Activated CD4-positive, alpha-beta T cell treated with anti-CD3 and anti-CD28 coated beads, Interleukin-10, Interleukin-2, amounts not matched to agents 100 ng/mL and 50 ng/mL, durations not matched to agents 16 hours and 8 hours (primary cell): ENCODE measurements around the gene PPIA.
"Not testable (repeated sequence)": the region's sequence is repeated elsewhere in the genome, so short reads cannot be mapped to it uniquely, and the experiment has no call there.

Experiments used
- DNase-seq: peaks from one replicate; pipeline ENCODE4 v3.0.0-alpha.2; 2020

Gene PPIA

GRCh38 chr7:44764665-44765578, 31.6 kb upstream of the PPIA start:
- no peak for DNase-seq

GRCh38 chr7:44765579-44766415, 30.7 kb upstream of the PPIA start:
- DNase-seq, result no peak

- DNase-seq, result no peak
Observed at GRCh38 chr7:44766416-44766801, 30.1 kb upstream of the PPIA start.

- no peak for DNase-seq
Observed at GRCh38 chr7:44767134-44767911, 29.2 kb upstream of the PPIA start.

GRCh38 chr7:44767912-44768627, 28.4 kb upstream of the PPIA start:
- no peak for DNase-seq

- no peak for DNase-seq
Observed at GRCh38 chr7:44768628-44769371, 27.7 kb upstream of the PPIA start.

GRCh38 chr7:44769376-44769775, 27.1 kb upstream of the PPIA start:
- no peak for DNase-seq

- peak; percentile 43 for DNase-seq
Observed at GRCh38 chr7:44769776-44770294, 26.6 kb upstream of the PPIA start.

GRCh38 chr7:44771358-44771757, 25.1 kb upstream of the PPIA start:
- no peak for DNase-seq

- DNase-seq, result no peak
Observed at GRCh38 chr7:44772440-44772839, 24.0 kb upstream of the PPIA start.

- DNase-seq, result no peak
Observed at GRCh38 chr7:44772867-44773266, 23.6 kb upstream of the PPIA start.

GRCh38 chr7:44774486-44774885, 22.0 kb upstream of the PPIA start:
- DNase-seq, result not testable (repeated sequence)

GRCh38 chr7:44775383-44776107, 20.9 kb upstream of the PPIA start:
- DNase-seq, result no peak

- no peak for DNase-seq
Observed at GRCh38 chr7:44776211-44776610, 20.3 kb upstream of the PPIA start.

GRCh38 chr7:44782460-44782859, 14.0 kb upstream of the PPIA start:
- no peak for DNase-seq

- no peak for DNase-seq
Observed at GRCh38 chr7:44783407-44783806, 13.1 kb upstream of the PPIA start.

GRCh38 chr7:44784364-44784763, 12.1 kb upstream of the PPIA start:
- DNase-seq, result no peak

GRCh38 chr7:44785218-44785617, 11.3 kb upstream of the PPIA start:
- not testable (repeated sequence) for DNase-seq

GRCh38 chr7:44787041-44787440, 9.4 kb upstream of the PPIA start:
- no peak for DNase-seq

GRCh38 chr7:44787762-44788161, 8.7 kb upstream of the PPIA start:
- DNase-seq, result no peak

- no peak for DNase-seq
Observed at GRCh38 chr7:44789990-44790389, 6.5 kb upstream of the PPIA start.
